Fibroblast of pulmonary artery (primary cell): Measurements from ENCODE around the gene RBM26.

Experiments used
- DNase-seq: peaks from one replicate; pipeline ENCODE4 v3.0.0-alpha.2; 2010; ENCODE audit warnings: low read depth
- H3K4me3 ChIP-seq: replicated peaks from 2 replicates; pipeline ENCODE4 v1.5.1; 2011; ENCODE audit warnings: low read depth, mild to moderate bottlenecking, control low read depth, low read length, moderate library complexity
- TF ChIP-seq, protein P1 (sequence below): IDR thresholded peaks from 2 replicates; pipeline ENCODE4 v1.5.1; 2011; ENCODE audit warnings: mild to moderate bottlenecking, control low read depth, low read length, inconsistent platforms; ENCODE audit errors: missing control alignments

The RBM26 gene, protein sequence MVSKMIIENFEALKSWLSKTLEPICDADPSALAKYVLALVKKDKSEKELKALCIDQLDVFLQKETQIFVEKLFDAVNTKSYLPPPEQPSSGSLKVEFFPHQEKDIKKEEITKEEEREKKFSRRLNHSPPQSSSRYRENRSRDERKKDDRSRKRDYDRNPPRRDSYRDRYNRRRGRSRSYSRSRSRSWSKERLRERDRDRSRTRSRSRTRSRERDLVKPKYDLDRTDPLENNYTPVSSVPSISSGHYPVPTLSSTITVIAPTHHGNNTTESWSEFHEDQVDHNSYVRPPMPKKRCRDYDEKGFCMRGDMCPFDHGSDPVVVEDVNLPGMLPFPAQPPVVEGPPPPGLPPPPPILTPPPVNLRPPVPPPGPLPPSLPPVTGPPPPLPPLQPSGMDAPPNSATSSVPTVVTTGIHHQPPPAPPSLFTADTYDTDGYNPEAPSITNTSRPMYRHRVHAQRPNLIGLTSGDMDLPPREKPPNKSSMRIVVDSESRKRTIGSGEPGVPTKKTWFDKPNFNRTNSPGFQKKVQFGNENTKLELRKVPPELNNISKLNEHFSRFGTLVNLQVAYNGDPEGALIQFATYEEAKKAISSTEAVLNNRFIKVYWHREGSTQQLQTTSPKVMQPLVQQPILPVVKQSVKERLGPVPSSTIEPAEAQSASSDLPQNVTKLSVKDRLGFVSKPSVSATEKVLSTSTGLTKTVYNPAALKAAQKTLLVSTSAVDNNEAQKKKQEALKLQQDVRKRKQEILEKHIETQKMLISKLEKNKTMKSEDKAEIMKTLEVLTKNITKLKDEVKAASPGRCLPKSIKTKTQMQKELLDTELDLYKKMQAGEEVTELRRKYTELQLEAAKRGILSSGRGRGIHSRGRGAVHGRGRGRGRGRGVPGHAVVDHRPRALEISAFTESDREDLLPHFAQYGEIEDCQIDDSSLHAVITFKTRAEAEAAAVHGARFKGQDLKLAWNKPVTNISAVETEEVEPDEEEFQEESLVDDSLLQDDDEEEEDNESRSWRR

GRCh38 chr13:79405831-79406596 lies at the start of gene RBM26:
Gene RBM26, minus strand, starts transcription at chr13:79406255. Its CDS starts 481 bp downstream, at chr13:79405774.
- TF ChIP-seq, protein P1, sequence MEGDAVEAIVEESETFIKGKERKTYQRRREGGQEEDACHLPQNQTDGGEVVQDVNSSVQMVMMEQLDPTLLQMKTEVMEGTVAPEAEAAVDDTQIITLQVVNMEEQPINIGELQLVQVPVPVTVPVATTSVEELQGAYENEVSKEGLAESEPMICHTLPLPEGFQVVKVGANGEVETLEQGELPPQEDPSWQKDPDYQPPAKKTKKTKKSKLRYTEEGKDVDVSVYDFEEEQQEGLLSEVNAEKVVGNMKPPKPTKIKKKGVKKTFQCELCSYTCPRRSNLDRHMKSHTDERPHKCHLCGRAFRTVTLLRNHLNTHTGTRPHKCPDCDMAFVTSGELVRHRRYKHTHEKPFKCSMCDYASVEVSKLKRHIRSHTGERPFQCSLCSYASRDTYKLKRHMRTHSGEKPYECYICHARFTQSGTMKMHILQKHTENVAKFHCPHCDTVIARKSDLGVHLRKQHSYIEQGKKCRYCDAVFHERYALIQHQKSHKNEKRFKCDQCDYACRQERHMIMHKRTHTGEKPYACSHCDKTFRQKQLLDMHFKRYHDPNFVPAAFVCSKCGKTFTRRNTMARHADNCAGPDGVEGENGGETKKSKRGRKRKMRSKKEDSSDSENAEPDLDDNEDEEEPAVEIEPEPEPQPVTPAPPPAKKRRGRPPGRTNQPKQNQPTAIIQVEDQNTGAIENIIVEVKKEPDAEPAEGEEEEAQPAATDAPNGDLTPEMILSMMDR: no peak
- H3K4me3 ChIP-seq: peak within 1 kb of the TSS; percentile 88
- DNase-seq: peak; percentile 97

- DNase-seq: no peak
- TF ChIP-seq, protein P1: no peak
Measured at GRCh38 chr13:79455331-79455730, 49.3 kb upstream of the RBM26 start.

GRCh38 chr13:79452239-79452913 lies 46.3 kb upstream of the RBM26 start:
- no peak for DNase-seq
- no peak overlapping the region for H3K4me3 ChIP-seq

More at GRCh38 chr13:79455331-79455730, 49.3 kb upstream of the RBM26 start:
- no peak overlapping the region for H3K4me3 ChIP-seq

DNA sequence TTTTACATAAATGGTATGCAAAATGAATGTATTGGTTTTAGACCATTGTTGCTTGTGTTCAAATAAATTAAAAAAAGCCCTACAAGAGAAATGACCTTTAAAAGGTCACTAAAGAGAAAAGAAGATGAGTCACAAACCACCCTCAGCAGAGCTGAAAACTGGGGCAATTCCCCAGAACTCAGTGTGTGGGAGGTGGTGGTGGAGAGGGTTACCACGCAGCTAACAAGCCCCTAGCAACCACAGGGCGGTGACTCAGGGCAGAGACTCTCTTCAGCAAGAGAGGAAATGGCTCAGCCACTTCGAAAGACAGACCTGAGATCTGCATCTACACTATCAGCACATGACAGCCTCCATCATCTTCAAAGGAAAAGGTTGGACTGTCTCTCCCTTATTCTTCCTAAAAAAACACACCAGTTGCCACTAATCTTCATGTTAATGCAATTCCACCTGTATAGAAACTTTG lies 45.5 kb upstream of the RBM26 start:
- DNase-seq: peak; percentile 88
- TF ChIP-seq, protein P1: no peak
- no peak overlapping the region for H3K4me3 ChIP-seq

More at GRCh38 chr13:79452239-79452913, 46.3 kb upstream of the RBM26 start:
- TF ChIP-seq, protein P1: no peak

DNA sequence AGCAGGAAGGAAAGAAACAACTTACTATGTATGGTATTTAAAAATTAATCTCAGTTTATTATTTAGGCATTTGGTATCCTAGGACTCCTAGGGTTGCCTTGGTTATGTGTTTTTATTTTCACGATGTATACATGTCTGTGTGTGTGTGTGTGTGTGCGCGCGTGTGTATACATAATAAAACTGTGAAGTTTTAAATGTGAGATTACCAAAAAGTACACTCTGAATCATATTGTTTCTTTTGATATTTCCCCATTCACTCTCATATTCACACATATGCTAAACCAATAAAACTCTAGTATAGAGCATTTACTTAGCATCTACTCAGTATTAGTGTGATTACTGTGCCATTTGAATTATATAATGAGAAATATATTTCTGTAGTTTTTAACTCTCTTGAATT lies 44.1 kb upstream of the RBM26 start:
- DNase-seq: no peak
- TF ChIP-seq, protein P1: no peak
- H3K4me3 ChIP-seq: no peak overlapping the region

DNA sequence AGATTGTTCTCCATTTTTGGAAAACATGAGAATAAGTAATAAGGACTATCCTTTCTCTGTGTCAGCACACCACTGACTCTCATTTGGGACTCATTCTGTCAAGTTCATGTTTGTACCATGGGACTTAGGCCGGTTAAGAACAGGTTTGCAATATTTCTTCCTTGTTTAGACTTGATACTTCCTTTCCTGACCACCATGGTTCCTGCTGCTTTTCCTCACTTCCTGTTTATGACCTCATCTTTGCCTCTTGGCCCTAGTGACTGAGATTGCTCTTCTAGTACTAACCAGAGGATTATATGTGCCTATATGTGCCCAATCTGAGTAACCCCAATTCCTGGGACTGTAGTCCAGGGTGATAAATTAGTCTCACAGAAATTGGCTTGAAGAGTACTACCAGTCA lies 42.4 kb upstream of the RBM26 start:
- TF ChIP-seq, protein P1: no peak
- DNase-seq: no peak
- H3K4me3 ChIP-seq: no peak overlapping the region
